NCI-H524 (cell line): Measurements from ENCODE around the gene LAD1.

Experiments
- DNase-seq, 2 experiments: peaks; one replicate each; lab custom pipeline; 2025; lab: John Stamatoyannopoulos, UW

LAD1 gene

GRCh38 chr1:201418461-201418860 is 19.3 kb upstream of the LAD1 start:
- peak; percentile 52 to 59 for DNase-seq

- DNase-seq = no peak
Measured at GRCh38 chr1:201414051-201414738, 15.1 kb upstream of the LAD1 start.

- no peak for DNase-seq
Measured at GRCh38 chr1:201411292-201411691, 12.2 kb upstream of the LAD1 start.

- DNase-seq = no peak
Measured at GRCh38 chr1:201409440-201409839, 10.3 kb upstream of the LAD1 start.

GRCh38 chr1:201408834-201409200 is 9.7 kb upstream of the LAD1 start:
- DNase-seq = no peak

GRCh38 chr1:201408176-201408833 is 9.2 kb upstream of the LAD1 start:
- peak; percentile 35 to 71 for DNase-seq

DNA sequence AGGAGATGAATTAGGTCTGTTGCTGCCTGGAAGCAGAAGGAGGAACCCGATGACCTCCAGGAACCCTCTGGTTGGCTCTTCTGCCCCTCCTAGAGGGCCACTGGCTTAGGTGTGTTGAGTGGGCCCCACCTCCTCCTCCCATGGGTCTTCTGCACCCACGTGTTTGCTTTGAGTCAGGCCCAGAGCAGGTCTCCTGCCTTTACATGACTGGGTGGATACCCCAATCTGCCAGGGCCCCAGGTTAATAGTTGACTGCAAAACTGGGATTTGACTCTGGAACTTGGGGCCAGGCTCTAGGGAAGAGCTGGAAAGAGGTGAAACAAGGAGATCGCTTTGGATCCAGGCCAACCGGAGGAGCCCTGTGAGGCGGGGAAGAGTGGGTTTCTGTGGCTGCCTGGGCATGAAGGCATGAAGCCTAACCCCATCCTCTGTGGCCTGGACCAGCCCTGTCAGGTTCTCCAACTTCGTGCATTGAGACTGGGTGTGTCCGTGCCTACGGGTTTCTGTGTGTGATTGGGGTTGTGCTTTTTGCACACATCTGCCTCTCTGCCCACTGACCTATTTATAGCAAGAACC is 7.8 kb upstream of the LAD1 start:
- no peak for DNase-seq

DNA sequence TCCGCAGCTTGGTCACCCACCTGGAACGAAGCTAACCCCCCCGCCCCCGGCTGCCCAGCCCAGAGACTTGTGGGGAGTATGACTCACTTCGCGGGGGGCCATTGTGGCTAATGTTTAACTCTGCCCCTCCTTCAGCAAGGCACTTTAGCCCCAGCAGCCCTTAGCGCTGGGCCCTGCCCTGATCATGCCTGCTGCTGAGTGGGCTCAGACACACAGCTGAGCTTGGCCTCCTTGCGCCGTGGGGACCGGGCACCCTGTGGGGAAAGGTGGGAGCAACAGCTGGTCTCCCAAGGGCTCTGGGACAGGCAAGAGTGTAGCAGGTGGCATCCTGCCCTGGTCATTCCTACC is 6.3 kb upstream of the LAD1 start:
- peak in 1 of 2 experiments; percentile 39 for DNase-seq

DNA sequence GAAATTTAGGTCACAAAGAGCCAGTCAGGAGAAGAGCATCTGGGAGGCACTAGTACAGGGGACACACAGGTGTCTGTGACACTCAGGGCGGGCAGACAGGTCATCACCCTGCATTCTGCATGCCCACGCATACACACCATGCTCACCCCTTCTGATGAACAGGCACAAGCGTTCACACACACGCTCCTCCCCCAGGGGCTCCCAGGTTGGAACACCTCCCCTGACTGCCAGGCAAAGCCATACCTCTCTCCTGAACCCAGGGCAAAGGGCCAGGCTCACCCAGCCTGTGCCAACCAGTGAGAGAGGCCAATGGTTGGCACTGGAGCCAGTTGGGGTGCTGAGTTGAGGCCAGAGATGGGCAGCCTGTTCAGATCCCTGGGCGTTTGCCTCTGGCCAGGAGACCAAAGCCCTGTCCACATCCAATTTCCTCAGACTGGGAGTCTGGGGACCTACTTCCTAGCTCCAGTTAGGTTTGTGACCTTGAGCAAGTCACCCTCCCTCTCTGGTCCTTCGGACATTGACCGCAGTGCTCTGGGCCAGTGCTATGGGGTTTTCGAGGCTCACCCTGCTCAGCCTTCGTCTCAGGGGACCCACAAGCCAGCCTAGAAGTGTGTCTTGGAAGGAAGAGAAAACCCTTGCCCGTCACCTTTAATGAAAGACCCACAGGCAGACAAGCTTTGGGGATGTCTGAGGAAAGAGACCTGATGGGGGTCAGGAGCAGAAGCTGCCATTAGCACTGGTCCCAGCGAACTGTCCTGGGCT is 5.8 kb upstream of the LAD1 start:
- no peak for DNase-seq

- no peak for DNase-seq
Measured at GRCh38 chr1:201404055-201404454, 4.9 kb upstream of the LAD1 start.

DNA sequence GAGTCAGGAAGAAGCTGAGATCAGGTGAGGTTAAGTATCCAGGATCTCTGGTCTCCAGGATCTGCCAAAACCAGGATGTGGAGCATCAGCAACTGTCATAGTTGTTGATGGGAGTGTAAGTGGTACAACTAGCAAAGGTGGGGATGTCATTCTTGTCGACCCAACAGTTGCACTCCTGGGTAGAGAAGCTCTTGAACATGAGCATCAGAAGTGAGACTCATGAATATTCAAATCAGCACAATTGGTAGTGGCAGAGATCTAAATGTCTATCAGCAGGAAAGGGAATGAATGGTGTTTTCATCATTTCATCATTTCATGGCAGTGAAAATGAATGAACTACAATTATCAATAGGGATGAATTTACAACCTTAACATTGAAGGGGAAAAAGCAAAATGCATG is 4.2 kb upstream of the LAD1 start:
- no peak for DNase-seq

GRCh38 chr1:201401700-201402099 is 2.6 kb upstream of the LAD1 start:
- no peak for DNase-seq

DNA sequence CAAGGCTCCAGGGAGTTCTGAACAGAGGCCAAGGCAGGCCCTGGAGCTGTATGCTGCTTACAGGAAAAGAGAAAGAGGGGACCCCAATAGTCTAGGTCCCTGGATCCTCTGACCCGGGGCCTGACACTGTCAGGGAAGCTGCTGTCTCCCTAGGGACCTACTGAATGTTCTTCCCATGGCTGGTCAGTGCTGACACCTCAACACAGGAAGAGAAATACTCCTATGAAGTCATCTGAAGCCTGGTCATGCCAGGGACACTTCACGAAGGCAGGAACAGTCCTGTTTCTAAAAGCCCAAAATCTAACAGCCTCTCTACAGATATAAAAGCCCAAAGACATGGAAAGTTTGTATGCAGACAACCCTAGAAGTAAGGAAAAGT is 1.7 kb upstream of the LAD1 start:
- DNase-seq = no peak

GRCh38 chr1:201400212-201400851 is 1.2 kb upstream of the LAD1 start:
- DNase-seq = no peak

GRCh38 chr1:201399352-201400126 is 415 bp upstream of the LAD1 start:
- DNase-seq = no peak

- DNase-seq = no peak
Measured at GRCh38 chr1:201397675-201398074, 1.4 kb downstream of the LAD1 start.

- DNase-seq = no peak
Measured at GRCh38 chr1:201396861-201397464, 2.2 kb downstream of the LAD1 start.

GRCh38 chr1:201395936-201396335 is 3.2 kb downstream of the LAD1 start:
- DNase-seq = no peak

DNA sequence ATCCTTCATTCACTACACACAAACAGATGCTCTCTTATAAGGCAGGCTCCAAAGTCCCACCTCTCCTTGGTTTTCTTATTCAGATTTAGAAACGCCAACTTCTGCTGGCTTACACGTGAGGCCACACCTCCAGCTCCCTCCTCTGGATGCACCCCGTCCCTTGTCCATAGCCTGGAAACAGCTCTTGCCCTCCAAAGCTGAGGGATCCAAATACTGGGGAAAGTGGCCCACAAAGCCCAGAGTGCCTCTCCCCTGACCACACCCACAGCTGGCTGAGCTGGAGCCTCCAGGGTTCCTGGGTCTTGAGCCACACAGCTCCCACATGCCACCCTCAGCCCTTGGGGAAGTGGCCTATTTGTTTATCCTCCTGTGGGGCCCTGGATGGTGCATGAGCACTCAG is 4.5 kb downstream of the LAD1 start:
- no peak for DNase-seq

GRCh38 chr1:201393076-201393475 is 6.0 kb downstream of the LAD1 start:
- DNase-seq = no peak
